ENCODE measurements around the gene CTLA4. TPM values are rescaled to one million over a fixed set of nuclear protein-coding genes. Genes with fewer than 3 reads are reported as not detected.

Gene CTLA4
- total and polyA plus RNA-seq, 2 experiments from 2014 or later: not detected

DNA sequence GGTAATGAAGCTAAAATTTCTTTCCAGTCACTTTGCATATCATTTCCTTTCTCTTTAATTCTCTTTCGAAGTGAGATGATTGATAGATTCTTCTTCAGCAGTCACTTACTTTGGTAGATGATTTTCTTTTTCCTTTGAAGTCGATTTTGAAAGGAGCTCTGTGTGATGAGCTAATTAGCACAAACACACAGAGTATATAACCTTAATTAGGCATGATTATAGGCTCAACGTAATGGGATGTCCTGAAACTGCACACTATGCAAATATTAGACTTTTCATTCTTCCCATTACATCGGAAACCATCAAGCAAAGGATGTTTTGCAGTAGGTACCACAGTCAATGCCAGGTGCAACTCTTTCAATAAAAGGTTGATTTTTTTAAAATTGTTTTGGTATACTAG is 6.4 kb upstream of the CTLA4 start (continued):
- TF ChIP-seq EZH2 (IDR thresholded peaks at IDR 0.05; ENCODE audit: low read depth, unreplicated experiment): no peak
- TF ChIP-seq, protein P1, sequence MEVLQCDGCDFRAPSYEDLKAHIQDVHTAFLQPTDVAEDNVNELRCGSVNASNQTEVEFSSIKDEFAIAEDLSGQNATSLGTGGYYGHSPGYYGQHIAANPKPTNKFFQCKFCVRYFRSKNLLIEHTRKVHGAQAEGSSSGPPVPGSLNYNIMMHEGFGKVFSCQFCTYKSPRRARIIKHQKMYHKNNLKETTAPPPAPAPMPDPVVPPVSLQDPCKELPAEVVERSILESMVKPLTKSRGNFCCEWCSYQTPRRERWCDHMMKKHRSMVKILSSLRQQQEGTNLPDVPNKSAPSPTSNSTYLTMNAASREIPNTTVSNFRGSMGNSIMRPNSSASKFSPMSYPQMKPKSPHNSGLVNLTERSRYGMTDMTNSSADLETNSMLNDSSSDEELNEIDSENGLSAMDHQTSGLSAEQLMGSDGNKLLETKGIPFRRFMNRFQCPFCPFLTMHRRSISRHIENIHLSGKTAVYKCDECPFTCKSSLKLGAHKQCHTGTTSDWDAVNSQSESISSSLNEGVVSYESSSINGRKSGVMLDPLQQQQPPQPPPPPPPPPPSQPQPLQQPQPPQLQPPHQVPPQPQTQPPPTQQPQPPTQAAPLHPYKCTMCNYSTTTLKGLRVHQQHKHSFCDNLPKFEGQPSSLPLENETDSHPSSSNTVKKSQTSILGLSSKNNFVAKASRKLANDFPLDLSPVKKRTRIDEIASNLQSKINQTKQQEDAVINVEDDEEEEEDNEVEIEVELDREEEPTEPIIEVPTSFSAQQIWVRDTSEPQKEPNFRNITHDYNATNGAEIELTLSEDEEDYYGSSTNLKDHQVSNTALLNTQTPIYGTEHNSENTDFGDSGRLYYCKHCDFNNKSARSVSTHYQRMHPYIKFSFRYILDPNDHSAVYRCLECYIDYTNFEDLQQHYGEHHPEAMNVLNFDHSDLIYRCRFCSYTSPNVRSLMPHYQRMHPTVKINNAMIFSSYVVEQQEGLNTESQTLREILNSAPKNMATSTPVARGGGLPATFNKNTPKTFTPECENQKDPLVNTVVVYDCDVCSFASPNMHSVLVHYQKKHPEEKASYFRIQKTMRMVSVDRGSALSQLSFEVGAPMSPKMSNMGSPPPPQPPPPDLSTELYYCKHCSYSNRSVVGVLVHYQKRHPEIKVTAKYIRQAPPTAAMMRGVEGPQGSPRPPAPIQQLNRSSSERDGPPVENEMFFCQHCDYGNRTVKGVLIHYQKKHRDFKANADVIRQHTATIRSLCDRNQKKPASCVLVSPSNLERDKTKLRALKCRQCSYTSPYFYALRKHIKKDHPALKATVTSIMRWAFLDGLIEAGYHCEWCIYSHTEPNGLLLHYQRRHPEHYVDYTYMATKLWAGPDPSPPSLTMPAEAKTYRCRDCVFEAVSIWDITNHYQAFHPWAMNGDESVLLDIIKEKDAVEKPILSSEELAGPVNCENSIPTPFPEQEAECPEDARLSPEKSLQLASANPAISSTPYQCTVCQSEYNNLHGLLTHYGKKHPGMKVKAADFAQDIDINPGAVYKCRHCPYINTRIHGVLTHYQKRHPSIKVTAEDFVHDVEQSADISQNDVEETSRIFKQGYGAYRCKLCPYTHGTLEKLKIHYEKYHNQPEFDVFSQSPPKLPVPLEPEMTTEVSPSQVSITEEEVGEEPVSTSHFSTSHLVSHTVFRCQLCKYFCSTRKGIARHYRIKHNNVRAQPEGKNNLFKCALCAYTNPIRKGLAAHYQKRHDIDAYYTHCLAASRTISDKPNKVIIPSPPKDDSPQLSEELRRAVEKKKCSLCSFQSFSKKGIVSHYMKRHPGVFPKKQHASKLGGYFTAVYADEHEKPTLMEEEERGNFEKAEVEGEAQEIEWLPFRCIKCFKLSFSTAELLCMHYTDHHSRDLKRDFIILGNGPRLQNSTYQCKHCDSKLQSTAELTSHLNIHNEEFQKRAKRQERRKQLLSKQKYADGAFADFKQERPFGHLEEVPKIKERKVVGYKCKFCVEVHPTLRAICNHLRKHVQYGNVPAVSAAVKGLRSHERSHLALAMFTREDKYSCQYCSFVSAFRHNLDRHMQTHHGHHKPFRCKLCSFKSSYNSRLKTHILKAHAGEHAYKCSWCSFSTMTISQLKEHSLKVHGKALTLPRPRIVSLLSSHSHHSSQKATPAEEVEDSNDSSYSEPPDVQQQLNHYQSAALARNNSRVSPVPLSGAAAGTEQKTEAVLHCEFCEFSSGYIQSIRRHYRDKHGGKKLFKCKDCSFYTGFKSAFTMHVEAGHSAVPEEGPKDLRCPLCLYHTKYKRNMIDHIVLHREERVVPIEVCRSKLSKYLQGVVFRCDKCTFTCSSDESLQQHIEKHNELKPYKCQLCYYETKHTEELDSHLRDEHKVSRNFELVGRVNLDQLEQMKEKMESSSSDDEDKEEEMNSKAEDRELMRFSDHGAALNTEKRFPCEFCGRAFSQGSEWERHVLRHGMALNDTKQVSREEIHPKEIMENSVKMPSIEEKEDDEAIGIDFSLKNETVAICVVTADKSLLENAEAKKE (CRISPR knock-in tag; IDR thresholded peaks at IDR 0.05): no peak

DNA sequence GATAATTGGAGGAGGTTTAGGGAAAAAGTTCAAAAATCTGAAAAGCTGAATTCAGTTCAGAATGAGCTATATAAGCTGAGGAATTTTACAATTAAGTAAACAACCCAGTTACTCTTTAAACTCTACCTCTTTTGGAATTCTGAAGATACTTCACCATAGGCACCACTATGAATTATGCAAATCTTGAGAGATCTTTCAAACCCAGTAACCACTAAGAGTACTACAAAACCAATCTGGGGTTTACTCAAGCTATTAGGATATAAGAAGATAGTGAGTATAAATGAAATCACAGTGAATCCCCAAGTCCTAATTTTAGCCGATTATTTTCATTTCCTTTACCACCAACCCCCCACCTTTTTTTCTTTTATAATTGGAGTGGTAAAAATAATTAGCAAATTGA is 6.0 kb upstream of the CTLA4 start:
- DNase-seq (ENCODE audit: low spot score): no peak
- Histone ChIP-seq H3K36me3 (ENCODE audit: insufficient read depth) (no peaks in the 10 kb centered on the region), H3K4me2 (no peak overlapping the region), H3K4me1 (ENCODE audit: insufficient read depth) (no peaks in the 10 kb centered on the region), H2AFZ (no peak overlapping the region), H4K20me1 (replicated peaks; ENCODE audit: insufficient read depth) (no peaks in the 10 kb centered on the region), H3K79me2 (replicated peaks; ENCODE audit: insufficient read depth) (no peaks in the 10 kb centered on the region), H3F3A (replicated peaks; ENCODE audit: low read depth) (no peaks in the 10 kb centered on the region), H3K27me3 (ENCODE audit: insufficient read depth) (no peaks in the 10 kb centered on the region), H3K9me2 (ENCODE audit: insufficient read depth) (no peaks in the 10 kb centered on the region), H3K4me3 (no peak overlapping the region), H3K27ac (ENCODE audit: low read depth) (no peak overlapping the region)
- Mint-ChIP-seq H3K4me1 (no peaks in the 10 kb centered on the region; the same call in 2 of the 3 replicates), H3K9me3 (no peaks in the 10 kb centered on the region), H3K36me3 (ENCODE audit: low read depth) (no peaks in the 10 kb centered on the region), H3K4me3 (no peak overlapping the region), H3K27ac (no peak overlapping the region), H3K27me3 (ENCODE audit: insufficient read depth, low read depth, poor library complexity) (no peaks in the 10 kb centered on the region)
- ATAC-seq: no peak
- TF ChIP-seq JUNB (IDR thresholded peaks at IDR 0.05; ENCODE audit: unreplicated experiment) (no peak), STAT1 (IDR thresholded peaks at IDR 0.05; ENCODE audit: unreplicated experiment) (no peak), NANOG (IDR thresholded peaks at IDR 0.05; ENCODE audit: borderline replicate concordance) (no peak), EZH2phosphoT487 (IDR thresholded peaks at IDR 0.05; ENCODE audit: unreplicated experiment) (no peak), EZH2 (IDR thresholded peaks at IDR 0.05; ENCODE audit: low read depth, unreplicated experiment) (no peak), POLR2AphosphoS5 (IDR thresholded peaks at IDR 0.05; ENCODE audit: low read depth) (no peak)
- TF ChIP-seq, protein P2, sequence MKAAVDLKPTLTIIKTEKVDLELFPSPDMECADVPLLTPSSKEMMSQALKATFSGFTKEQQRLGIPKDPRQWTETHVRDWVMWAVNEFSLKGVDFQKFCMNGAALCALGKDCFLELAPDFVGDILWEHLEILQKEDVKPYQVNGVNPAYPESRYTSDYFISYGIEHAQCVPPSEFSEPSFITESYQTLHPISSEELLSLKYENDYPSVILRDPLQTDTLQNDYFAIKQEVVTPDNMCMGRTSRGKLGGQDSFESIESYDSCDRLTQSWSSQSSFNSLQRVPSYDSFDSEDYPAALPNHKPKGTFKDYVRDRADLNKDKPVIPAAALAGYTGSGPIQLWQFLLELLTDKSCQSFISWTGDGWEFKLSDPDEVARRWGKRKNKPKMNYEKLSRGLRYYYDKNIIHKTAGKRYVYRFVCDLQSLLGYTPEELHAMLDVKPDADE (IDR thresholded peaks at IDR 0.05): no peak
- TF ChIP-seq, protein P1 (CRISPR knock-in tag; IDR thresholded peaks at IDR 0.05): no peak
